ENCODE measurements around the gene RUBCNL. TPM values are rescaled to one million over a fixed set of nuclear protein-coding genes. Genes with fewer than 3 reads are reported as not detected.

RUBCNL gene
- total and polyA plus RNA-seq, 7 donors: 1.4 to 26.9 (median 2.9) TPM

DNA sequence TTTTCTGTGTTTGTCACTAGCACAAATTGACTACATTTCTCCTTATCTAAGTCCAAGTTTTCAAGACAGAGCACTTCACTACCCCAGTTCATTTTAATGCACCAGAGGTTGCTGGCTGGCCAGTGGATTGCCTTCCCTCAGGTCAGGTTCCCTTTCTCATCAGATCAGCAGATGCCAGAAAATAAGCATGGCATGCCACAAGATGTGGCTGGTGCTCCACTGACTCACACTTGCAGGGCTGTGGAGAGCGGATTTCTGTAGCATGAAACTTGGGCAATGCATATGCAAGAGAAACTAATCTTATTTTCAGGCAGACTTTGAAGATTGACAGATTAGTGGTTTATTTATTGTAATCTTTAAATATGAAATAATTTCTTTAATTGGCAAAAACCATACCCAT lies 79.5 kb downstream of the RUBCNL start:
- 92 to 93% methylated on average over 1 of the region's 1 CpG for whole genome bisulfite sequencing, 2 donors
- no peak for DNase-seq
- no peaks in the 10 kb centered on the region for H3K4me1 ChIP-seq
- no peaks in the 10 kb centered on the region for H3K36me3 ChIP-seq
- H3K27ac ChIP-seq: no peak overlapping the region
- no peaks in the 10 kb centered on the region for H3K27me3 ChIP-seq
- no peaks in the 10 kb centered on the region for H3K9me3 ChIP-seq
- H3K4me3 ChIP-seq: no peak overlapping the region
- intact Hi-C loops (cut with DNase I): no loop called here
- TF ChIP-seq POLR2A (IDR thresholded peaks at IDR 0.05) (no peak), EP300 (IDR thresholded peaks at IDR 0.05) (no peak), POLR2AphosphoS5 (IDR thresholded peaks at IDR 0.05) (no peak)
- TF ChIP-seq, protein P1, sequence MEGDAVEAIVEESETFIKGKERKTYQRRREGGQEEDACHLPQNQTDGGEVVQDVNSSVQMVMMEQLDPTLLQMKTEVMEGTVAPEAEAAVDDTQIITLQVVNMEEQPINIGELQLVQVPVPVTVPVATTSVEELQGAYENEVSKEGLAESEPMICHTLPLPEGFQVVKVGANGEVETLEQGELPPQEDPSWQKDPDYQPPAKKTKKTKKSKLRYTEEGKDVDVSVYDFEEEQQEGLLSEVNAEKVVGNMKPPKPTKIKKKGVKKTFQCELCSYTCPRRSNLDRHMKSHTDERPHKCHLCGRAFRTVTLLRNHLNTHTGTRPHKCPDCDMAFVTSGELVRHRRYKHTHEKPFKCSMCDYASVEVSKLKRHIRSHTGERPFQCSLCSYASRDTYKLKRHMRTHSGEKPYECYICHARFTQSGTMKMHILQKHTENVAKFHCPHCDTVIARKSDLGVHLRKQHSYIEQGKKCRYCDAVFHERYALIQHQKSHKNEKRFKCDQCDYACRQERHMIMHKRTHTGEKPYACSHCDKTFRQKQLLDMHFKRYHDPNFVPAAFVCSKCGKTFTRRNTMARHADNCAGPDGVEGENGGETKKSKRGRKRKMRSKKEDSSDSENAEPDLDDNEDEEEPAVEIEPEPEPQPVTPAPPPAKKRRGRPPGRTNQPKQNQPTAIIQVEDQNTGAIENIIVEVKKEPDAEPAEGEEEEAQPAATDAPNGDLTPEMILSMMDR (IDR thresholded peaks at IDR 0.05): no peak

DNA sequence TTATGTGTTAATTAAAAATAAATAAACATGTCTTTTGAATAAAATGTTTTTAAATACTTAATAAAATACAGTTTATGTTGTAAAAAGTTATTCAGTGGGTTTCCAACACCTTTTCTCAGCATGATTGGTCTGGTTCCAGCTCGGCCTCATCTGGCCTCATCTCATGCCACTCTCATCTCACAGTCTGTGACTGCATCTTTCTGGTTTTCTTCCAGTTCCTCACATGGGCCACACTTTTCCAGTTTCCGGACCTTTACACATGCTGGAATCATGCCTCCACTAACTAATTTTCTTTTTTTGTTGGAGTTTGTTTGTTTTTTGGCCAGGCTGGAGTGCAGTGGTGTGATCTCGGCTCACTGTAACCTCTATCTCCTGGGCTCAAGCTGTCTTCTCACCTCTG lies 82.5 kb downstream of the RUBCNL start:
- H3K27me3 ChIP-seq: no peaks in the 10 kb centered on the region
- 90 to 92% methylated on average over 3 of the region's 3 CpGs for WGBS, 2 donors
- no peaks in the 10 kb centered on the region for H3K9me3 ChIP-seq
- no peaks in the 10 kb centered on the region for H3K4me1 ChIP-seq
- H3K27ac ChIP-seq: no peak overlapping the region
- H3K36me3 ChIP-seq: no peaks in the 10 kb centered on the region
- H3K4me3 ChIP-seq: no peak overlapping the region
- TF ChIP-seq, protein P1 (IDR thresholded peaks at IDR 0.05): no peak
- TF ChIP-seq EP300 (IDR thresholded peaks at IDR 0.05) (no peak), POLR2AphosphoS5 (IDR thresholded peaks at IDR 0.05) (no peak), POLR2A (IDR thresholded peaks at IDR 0.05) (no peak)
- DNase-seq: no peak
- intact Hi-C loops (cut with DNase I): no loop called here

DNA sequence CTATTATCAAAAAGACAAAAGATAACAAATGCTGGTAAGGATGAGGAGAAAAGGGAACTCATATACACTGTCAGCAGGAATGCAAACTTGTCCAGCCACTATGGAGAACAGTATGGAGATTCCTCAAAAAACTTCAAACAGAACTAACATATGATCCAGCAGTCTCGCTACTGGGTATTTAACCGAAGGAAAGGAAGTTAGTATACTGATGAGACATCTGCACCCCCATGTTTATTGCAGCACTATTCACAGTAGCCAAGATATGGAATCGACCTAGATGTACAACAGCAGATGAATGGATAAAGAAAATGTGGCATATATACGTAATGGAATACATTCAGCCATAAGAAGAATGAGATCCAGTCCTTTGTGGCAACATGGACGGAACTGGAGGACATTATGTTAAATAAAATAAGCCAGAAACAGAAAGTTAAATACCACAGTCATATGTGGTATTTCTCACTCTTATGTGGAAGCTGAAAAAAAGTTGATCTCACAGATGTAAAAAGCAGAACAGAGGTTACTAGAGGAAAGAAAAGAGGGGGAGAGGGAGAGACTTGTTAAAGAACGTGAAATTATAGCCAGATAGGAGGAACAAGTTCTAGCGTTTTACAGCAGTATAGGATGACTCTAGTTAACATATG lies 83.2 kb downstream of the RUBCNL start:
- no peaks in the 10 kb centered on the region for H3K36me3 ChIP-seq
- no peak for DNase-seq
- H3K27ac ChIP-seq: no peak overlapping the region
- WGBS, 2 donors: 46 to 60% methylated on average over 7 of the region's 7 CpGs
- no peak overlapping the region for H3K4me3 ChIP-seq
- no peaks in the 10 kb centered on the region for H3K27me3 ChIP-seq
- H3K9me3 ChIP-seq: no peaks in the 10 kb centered on the region
- TF ChIP-seq EP300 (IDR thresholded peaks at IDR 0.05) (no peak), POLR2A (IDR thresholded peaks at IDR 0.05) (no peak), POLR2AphosphoS5 (IDR thresholded peaks at IDR 0.05) (no peak)
- TF ChIP-seq, protein P1 (IDR thresholded peaks at IDR 0.05): no peak
- intact Hi-C loops (cut with DNase I): no loop called here
- H3K4me1 ChIP-seq: no peaks in the 10 kb centered on the region

DNA sequence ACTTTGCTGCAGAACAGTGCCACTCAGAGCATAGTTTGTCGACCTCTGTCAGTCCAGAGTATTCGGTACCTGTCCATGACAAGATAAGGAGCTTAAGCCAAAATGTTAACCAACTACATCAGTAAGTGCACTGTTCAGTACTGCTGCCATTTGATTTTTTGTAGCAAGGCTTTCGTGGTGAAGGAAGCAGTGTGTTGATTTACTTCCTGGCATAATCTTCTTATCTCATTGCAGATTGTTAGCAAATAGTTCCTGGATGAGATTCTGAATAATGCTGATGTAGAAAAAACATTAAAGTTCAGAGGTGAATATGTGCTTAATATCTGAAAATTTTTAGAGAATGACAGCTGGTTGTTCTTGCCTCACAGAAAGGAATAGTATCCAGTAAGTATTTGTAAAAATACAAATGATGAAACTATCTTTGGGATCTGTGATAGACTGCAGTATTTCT lies 89.7 kb downstream of the RUBCNL start:
- H3K36me3 ChIP-seq: no peaks in the 10 kb centered on the region
- H3K9me3 ChIP-seq: no peaks in the 10 kb centered on the region
- intact Hi-C loops (cut with DNase I): no loop called here
- H3K4me3 ChIP-seq: no peak overlapping the region
- no peak for DNase-seq
- WGBS, 2 donors: 42 to 58% methylated on average over 3 of the region's 3 CpGs
- H3K4me1 ChIP-seq: peaks cover 0 to 7% (median 0%) of the 10 kb centered on the region in 4 donors
- no peaks in the 10 kb centered on the region for H3K27me3 ChIP-seq
- TF ChIP-seq EP300 (IDR thresholded peaks at IDR 0.05) (no peak), POLR2A (IDR thresholded peaks at IDR 0.05) (no peak), POLR2AphosphoS5 (IDR thresholded peaks at IDR 0.05) (no peak)
- TF ChIP-seq, protein P1 (IDR thresholded peaks at IDR 0.05): no peak
- H3K27ac ChIP-seq: no peak overlapping the region

DNA sequence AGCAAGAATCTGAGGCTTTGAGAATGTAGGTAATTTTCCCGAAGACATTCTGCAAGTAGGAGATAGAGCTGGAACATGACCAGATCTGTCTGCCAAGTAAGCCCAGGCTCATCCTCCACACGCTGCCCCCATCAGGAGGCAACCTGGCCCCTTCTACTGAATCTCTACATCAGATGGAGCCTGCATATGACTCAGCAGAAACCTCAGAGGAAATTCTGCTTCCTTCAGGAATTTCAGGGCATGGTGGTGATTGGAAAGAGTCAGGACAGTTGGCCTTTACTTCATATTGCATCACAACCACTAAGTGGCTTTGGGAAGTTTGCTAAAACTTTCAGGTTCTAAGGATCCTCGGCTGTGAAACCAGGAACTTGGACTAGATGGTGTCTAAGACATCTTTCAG lies 90.1 kb downstream of the RUBCNL start:
- TF ChIP-seq POLR2AphosphoS5 (IDR thresholded peaks at IDR 0.05) (no peak), EP300 (IDR thresholded peaks at IDR 0.05) (no peak), POLR2A (IDR thresholded peaks at IDR 0.05) (no peak)
- TF ChIP-seq, protein P1 (IDR thresholded peaks at IDR 0.05): no peak
- Histone ChIP-seq H3K9me3 (no peaks in the 10 kb centered on the region), H3K27me3 (no peaks in the 10 kb centered on the region), H3K36me3 (no peaks in the 10 kb centered on the region), H3K27ac (no peak overlapping the region), H3K4me1 (peaks cover 0 to 7% (median 0%) of the 10 kb centered on the region in 4 donors), H3K4me3 (no peak overlapping the region)
- no peak for DNase-seq
- WGBS, 2 donors: 75 to 76% methylated on average over 3 of the region's 3 CpGs
- intact Hi-C loops (cut with DNase I): no loop called here
